Stimulated activated CD4-positive, alpha-beta T cell treated with anti-CD3 and anti-CD28 coated beads, Interleukin-4, amount 100 ng/mL, for 48 hours (primary cell): ENCODE results near the gene RHCG.

Source experiments
- DNase-seq, 2 donors: peaks; one replicate each; pipeline ENCODE4 v3.0.0-alpha.2; 2020; ENCODE audit warnings: low read depth in 2 of 2

Gene RHCG

GRCh38 chr15:89496155-89497098 is at the start of gene RHCG:
RHCG (minus strand) TSS chr15:89496583; CDS start chr15:89496544, 39 bp downstream.
- no peak for DNase-seq

- no peak for DNase-seq
These were observed 47.0 kb upstream of the RHCG start for GRCh38 chr15:89543389-89543788.

- DNase-seq = no peak
These were observed 46.0 kb upstream of the RHCG start for GRCh38 chr15:89542369-89542768.

GRCh38 chr15:89539027-89539426 is 42.6 kb upstream of the RHCG start:
- no peak for DNase-seq

- no peak for DNase-seq
These were observed 37.6 kb upstream of the RHCG start for GRCh38 chr15:89533861-89534544.

GRCh38 chr15:89531796-89532537 is 35.6 kb upstream of the RHCG start:
- DNase-seq = no peak

GRCh38 chr15:89530976-89531375 is 34.6 kb upstream of the RHCG start:
- no peak for DNase-seq

GRCh38 chr15:89528757-89529352 is 32.5 kb upstream of the RHCG start:
- no peak for DNase-seq

GRCh38 chr15:89526601-89527441 is 30.4 kb upstream of the RHCG start:
- no peak for DNase-seq

- no peak for DNase-seq
These were observed 29.8 kb upstream of the RHCG start for GRCh38 chr15:89526181-89526580.

GRCh38 chr15:89524184-89524583 is 27.8 kb upstream of the RHCG start:
- DNase-seq = no peak

GRCh38 chr15:89523101-89523500 is 26.7 kb upstream of the RHCG start:
- no peak for DNase-seq

- no peak for DNase-seq
These were observed 25.2 kb upstream of the RHCG start for GRCh38 chr15:89521605-89522004.

GRCh38 chr15:89515477-89515876 is 19.1 kb upstream of the RHCG start:
- DNase-seq = no peak

GRCh38 chr15:89514596-89515406 is 18.4 kb upstream of the RHCG start:
- DNase-seq = no peak

- no peak for DNase-seq
These were observed 17.8 kb upstream of the RHCG start for GRCh38 chr15:89514186-89514585.

GRCh38 chr15:89513284-89513683 is 16.9 kb upstream of the RHCG start:
- no peak for DNase-seq

GRCh38 chr15:89512631-89513030 is 16.2 kb upstream of the RHCG start:
- DNase-seq = no peak

GRCh38 chr15:89506026-89506686 is 9.8 kb upstream of the RHCG start:
- no peak for DNase-seq

GRCh38 chr15:89504166-89504565 is 7.8 kb upstream of the RHCG start:
- no peak for DNase-seq
